HG02840 (cell line): ENCODE data around the gene TOM1L2.
"Not testable (repeated sequence)": the region's sequence is repeated elsewhere in the genome, so short reads cannot be mapped to it uniquely, and the experiment has no call there.

ENCODE experiments used
- ATAC-seq: cut with Tn5 transposase; IDR thresholded peaks from one replicate; pipeline ENCODE4 v1.9.1; 2021; ENCODE audit warnings: mild to moderate bottlenecking, moderate library complexity, moderate number of reproducible peaks; ENCODE audit not compliant: unreplicated experiment, low FRiP score

TOM1L2 gene

GRCh38 chr17:17813055-17813724 lies 159.0 kb downstream of the TOM1L2 start:
- ATAC-seq, result no peak

DNA sequence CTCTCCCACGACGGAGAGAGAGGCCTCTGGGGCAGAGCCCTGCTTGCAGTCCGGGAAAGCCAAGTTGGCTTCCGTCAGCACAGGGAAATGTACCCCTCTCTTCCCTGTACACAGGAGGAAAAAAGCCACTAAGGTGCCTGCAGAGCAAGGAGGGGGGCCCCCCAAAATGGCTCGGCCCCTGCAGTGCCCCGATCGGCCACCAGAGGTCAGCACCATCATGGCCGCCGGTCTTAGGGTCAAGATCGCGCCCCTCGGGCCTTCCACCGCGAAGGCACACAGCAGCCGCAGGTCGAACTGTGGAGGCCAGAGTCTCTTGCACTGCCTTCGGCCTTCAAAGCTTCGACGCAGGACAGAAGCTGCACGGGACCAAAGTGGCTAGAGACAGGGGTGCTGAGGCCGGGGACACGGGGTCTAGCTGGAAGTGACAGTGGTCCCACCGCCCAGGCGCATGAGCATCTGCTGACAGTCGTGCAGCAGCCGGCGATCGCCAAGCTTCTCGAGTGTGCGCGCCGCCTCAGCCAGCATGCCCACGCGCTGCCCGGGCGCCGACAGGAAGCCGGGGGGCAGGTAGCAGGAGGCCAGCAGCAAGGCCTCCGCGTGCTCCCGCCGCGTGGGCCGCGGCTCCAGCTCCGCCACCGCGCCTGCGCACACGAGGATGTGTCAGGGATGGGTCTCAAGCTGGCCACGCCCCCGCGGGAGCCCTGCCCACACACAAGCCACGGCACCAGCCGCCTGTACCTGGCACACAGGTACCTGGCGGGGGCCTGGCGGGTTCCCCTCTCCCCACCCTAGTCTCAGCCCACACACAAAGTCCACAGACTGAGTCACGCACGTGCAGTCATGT lies 159.8 kb downstream of the TOM1L2 start:
- no peak for ATAC-seq

DNA sequence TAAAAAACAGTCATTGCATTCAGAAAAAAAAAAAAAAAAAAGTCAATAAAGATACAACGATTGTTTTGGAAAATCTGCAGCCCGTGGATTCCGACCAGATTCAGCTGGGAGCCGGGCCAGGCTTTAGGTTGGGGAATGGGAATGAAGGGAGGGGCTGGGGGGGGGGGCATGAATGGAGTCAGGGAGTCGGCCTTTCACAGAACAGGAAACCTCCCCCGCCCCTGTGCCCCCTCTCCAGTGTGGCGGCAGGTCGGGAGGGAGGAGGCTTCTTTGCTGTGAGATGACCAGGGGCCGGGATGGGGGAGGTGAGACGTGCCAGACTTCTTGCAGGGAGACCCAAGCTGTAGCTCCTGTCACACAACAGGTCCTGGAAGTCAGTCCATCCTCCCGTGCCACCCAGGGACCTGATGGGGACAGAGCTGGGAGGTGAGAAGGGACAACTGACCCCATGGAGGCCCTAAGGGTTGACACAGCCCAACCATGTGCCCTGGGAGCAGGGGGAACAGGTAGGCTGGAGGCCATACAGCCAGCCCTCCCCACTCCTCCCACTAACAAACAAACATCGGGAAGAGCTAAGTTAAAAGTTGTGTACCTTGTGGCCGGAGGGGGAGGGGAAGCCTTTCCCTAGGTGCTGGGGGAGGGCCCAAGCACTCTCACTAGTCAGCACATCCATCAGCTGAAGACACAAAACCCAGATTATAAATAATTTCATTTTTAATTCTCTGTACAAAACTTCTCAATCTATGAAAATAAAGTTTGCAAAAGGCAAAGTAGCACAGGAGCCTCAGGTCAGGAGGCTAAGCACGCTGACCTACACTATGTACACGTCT lies 160.6 kb downstream of the TOM1L2 start:
- ATAC-seq, result no peak

DNA sequence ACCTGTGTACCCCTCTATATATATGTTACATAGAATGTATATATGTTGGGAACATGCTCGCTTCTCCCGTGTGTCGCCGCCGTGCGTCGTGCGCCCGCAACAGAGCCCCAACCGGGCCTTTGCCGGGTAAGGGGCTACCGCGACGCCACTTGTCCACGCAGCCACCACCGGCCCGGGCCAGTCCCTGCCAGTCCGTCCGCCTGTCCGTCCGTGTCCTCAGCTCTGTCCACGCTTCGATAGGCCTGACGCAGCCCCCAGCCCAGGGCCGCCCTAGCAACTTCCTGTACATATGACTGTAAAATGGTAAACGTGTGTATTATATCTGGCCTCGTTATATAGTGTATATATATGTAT lies 161.3 kb downstream of the TOM1L2 start:
- no peak for ATAC-seq

GRCh38 chr17:17810084-17810894 lies 161.9 kb downstream of the TOM1L2 start:
- ATAC-seq, result no peak

- no peak for ATAC-seq
Measured at GRCh38 chr17:17809531-17810083, 162.6 kb downstream of the TOM1L2 start.

DNA sequence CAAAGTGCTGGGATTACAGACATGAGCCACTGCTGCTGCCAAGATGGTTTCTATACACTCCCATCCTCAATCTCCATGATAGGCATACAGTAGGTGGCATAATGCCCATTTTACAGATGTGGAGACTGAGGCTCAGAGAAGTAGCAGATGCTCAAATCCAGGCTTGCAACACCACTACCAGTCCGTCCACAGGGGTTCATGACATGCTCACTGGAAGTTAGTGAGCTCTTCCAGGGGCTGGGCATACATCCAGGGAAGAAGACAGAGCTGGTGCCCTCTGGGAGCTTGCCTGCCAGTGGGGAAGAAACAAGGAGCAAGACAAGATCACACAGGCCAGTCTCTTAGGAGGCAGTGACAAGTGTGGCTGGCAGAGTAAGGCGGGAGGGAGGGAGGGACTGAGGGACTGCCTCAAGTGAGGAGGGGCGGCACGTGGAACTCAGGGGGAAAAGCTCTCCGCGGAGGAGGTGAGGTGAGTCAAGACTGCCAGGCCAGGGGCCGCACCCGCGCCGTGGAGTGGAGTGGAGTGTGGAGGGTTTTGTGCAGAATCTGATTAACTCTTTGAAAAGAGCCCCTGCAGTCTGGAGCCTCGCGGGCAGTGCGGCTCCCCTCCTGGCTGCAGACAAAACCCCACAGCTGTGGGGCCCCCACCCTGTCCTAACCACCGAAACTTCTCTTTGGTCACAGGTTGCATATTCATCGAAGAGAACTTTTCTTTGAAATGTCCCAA lies 163.3 kb downstream of the TOM1L2 start:
- no peak for ATAC-seq

DNA sequence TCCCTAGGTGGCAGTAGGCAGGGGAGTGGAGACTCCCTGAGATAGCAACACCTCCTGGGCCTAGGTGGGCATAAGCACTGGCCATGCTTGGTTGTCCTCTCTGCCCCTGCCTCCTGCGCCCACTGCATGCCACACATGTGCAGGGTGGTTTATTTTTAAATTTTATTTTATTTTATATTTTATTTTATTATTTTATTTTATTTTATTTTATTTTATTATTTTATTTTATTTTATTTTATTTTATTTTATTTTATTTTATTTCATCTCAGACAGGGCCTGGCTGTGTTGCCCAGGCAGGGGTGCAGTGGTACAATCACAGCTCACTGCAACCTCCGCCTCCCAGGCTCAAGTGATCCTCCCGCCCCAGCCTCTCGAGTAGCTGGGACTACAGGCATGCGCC lies 164.0 kb downstream of the TOM1L2 start:
- ATAC-seq, result not testable (repeated sequence)

GRCh38 chr17:17807440-17807839 lies 164.8 kb downstream of the TOM1L2 start:
- no peak for ATAC-seq

DNA sequence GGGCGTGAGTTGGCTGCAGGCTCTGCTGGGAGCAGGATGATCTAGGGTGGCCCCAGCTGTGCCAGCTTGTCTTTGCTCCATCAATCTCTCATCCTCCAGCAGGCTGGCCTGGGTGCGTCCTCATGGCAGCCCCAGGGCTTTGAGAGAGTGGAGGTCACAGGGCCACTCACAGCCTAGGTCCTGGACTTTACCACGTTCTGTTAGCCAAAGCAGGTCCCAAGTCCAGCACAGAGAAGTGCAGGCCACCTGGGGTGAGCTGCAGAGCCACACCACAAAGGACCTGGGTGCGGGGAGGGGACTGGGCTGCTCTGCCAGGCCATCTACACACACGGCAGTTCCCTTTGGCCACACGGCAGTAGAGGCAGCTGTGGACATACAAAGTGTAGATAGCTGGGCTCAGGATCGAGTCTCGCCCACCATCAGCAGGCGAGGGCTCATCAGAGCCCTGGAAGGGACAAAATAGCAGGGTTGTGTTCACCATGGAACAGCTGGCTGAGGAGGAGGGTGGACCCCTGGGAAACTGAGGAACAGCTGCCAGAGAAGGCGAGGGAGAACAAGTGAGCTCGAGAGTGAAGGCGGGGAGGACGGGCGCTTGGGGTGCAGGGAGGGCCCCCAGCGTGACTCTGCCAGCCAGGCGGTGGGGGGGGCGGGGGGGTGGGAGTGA lies 165.5 kb downstream of the TOM1L2 start:
- ATAC-seq, result no peak

GRCh38 chr17:17806035-17806434 lies 166.2 kb downstream of the TOM1L2 start:
- ATAC-seq, result no peak

DNA sequence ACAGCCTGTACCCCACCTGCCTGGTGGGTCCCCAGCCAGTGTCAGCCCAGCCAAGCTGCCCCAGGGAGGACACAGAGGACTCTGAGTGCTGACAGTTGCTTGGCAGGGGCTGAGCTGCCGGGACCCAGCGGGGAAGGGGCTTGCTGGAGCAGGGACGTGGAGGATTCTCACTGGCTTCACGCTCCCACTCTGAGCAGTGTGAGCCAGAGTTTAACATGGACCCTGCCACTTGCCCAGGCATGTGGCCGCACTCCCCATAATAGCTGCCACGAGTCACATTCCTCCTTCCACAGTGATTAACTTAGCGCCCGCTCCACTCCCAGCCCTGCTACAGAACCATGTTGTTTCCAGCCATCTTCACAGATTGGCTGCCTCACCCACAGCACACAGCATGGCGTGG lies 166.6 kb downstream of the TOM1L2 start:
- no peak for ATAC-seq

DNA sequence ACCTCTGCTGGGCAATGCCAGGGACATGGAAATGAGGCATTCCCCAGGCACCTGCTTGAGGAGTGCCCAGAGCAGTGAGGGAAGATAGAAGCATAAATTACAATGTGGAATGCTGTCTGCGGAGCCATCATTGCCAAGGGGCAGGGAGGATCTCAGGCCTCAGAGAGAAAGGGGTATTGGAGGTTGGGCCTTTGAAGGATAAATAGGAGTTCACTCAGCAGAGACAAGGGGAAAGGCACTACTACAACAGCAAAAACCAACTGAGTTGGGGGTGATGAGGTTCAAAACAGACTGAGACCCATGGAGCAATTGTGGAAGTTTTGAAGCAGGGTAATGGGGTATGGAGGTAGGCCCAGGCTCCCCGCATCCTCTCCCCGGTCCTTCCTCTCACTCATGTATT lies 168.2 kb downstream of the TOM1L2 start:
- ATAC-seq, result no peak

DNA sequence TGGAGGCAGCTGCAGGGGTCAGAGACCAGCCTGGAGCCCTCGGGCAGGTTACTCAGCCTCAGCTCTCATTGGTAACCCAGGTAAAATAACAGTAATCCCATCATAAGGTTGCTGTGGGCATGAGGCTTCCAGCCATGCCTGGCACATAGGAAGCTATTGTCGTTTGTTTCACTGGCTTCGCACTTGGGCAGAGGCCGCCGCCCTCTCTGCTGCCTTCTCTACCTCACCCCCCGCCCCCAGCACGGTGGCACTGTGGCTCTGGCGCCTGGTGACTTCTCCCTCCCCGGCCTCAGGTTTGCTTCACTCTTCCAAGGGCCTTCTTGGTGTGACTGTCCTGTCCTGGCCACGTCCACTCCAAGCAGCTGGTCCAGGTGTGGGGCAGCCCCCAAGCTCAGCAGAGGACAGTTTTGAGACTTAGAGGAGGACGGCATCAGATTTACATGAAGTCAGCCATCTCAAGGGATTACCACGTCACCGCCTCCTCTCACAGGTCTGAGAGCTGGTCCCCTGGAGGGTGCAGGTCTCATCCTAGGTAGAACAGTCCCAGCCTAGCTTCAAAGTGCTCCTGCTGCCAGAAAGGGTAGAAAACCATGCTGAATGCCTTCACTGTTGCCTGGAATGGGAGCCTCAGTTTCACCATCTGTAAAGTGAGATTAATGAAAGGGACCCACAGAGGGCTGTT lies 170.3 kb downstream of the TOM1L2 start:
- ATAC-seq, result no peak

GRCh38 chr17:17800504-17801021 lies 171.6 kb downstream of the TOM1L2 start:
- no peak for ATAC-seq

DNA sequence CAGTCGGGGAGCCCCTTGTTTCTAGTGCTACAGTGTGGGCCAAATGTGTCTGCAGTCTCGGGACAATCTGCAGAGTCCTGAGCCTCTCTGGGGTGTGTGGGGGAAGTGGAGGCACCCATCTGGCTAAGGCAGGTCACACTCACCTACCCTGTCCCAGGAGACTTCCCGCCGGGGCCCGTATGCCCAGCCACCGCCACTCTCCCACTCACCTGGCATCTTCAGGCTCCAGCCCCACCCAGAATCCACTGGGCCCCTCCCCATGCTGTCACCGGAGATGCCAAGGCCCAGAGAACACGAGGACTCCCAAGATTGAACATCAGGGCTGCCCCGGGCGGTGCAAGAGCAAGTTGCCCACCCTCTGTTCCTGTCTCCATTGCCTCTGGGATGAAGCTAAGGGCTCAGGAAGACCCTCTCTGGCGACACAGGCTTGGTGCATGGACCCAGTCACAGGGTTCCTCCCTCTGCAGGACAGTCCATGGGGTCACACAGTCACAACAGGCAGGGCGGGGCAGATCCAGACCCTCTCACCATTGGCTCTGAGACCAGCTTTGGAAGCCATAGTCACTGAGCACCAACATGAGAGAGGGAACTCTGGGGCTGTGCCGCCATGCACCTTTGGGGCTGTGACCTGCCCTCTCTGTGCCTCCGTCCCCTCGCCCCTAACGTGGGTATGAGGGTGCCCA lies 173.5 kb downstream of the TOM1L2 start:
- no peak for ATAC-seq

GRCh38 chr17:17798010-17798556 lies 174.1 kb downstream of the TOM1L2 start:
- no peak for ATAC-seq
